GM21737 (cell line): ENCODE data around the gene KRTAP5-11.
"Not testable (repeated sequence)": the region's sequence is repeated elsewhere in the genome, so short reads cannot be mapped to it uniquely, and the experiment has no call there.

Source experiments
- ATAC-seq: cut with Tn5 transposase; IDR thresholded peaks from one replicate; pipeline ENCODE4 v1.9.1; 2021; ENCODE audit warnings: mild to moderate bottlenecking, moderate library complexity; ENCODE audit not compliant: unreplicated experiment

Gene KRTAP5-11

GRCh38 chr11:71582969-71583368 lies 294 bp upstream of the KRTAP5-11 start:
- not testable (repeated sequence) for ATAC-seq

GRCh38 chr11:71581826-71582225 lies 849 bp downstream of the KRTAP5-11 start:
- no peak for ATAC-seq

GRCh38 chr11:71580057-71581003 lies 2.3 kb downstream of the KRTAP5-11 start:
- no peak for ATAC-seq

GRCh38 chr11:71579513-71579912 lies 3.2 kb downstream of the KRTAP5-11 start:
- ATAC-seq = not testable (repeated sequence)

- ATAC-seq = no peak
These were observed 5.1 kb downstream of the KRTAP5-11 start for GRCh38 chr11:71577469-71578004.

GRCh38 chr11:71576688-71577465 lies 5.8 kb downstream of the KRTAP5-11 start:
- not testable (repeated sequence) for ATAC-seq

GRCh38 chr11:71575723-71576424 lies 6.8 kb downstream of the KRTAP5-11 start:
- ATAC-seq = no peak

- ATAC-seq = no peak
These were observed 8.3 kb downstream of the KRTAP5-11 start for GRCh38 chr11:71574418-71574817.

GRCh38 chr11:71572811-71573210 lies 9.9 kb downstream of the KRTAP5-11 start:
- ATAC-seq = no peak

GRCh38 chr11:71571101-71571850 lies 11.4 kb downstream of the KRTAP5-11 start:
- ATAC-seq = not testable (repeated sequence)

- no peak for ATAC-seq
These were observed 13.8 kb downstream of the KRTAP5-11 start for GRCh38 chr11:71568704-71569349.

- not testable (repeated sequence) for ATAC-seq
These were observed 15.0 kb downstream of the KRTAP5-11 start for GRCh38 chr11:71567633-71568032.

GRCh38 chr11:71566626-71567599 lies 15.8 kb downstream of the KRTAP5-11 start:
- not testable (repeated sequence) for ATAC-seq

- no peak for ATAC-seq
These were observed 16.5 kb downstream of the KRTAP5-11 start for GRCh38 chr11:71566081-71566620.

- no peak for ATAC-seq
These were observed 17.4 kb downstream of the KRTAP5-11 start, which contains the start of gene KRTAP5-10 for GRCh38 chr11:71565263-71565662. Gene KRTAP5-10, plus strand, starts transcription at chr11:71565563. Its CDS starts 25 bp downstream, at chr11:71565588.

- ATAC-seq = no peak
These were observed 18.2 kb downstream of the KRTAP5-11 start for GRCh38 chr11:71564430-71564829.

GRCh38 chr11:71563406-71563805 lies 19.3 kb downstream of the KRTAP5-11 start:
- no peak for ATAC-seq

GRCh38 chr11:71562120-71562519 lies 20.6 kb downstream of the KRTAP5-11 start:
- ATAC-seq = no peak
